HG02981 (cell line): ENCODE results near the gene CASR.

Experiments
- ATAC-seq: cut with Tn5 transposase; IDR thresholded peaks from one replicate; pipeline ENCODE4 v1.9.1; 2021; ENCODE audit warnings: mild to moderate bottlenecking, moderate library complexity; ENCODE audit not compliant: unreplicated experiment

Gene CASR

DNA sequence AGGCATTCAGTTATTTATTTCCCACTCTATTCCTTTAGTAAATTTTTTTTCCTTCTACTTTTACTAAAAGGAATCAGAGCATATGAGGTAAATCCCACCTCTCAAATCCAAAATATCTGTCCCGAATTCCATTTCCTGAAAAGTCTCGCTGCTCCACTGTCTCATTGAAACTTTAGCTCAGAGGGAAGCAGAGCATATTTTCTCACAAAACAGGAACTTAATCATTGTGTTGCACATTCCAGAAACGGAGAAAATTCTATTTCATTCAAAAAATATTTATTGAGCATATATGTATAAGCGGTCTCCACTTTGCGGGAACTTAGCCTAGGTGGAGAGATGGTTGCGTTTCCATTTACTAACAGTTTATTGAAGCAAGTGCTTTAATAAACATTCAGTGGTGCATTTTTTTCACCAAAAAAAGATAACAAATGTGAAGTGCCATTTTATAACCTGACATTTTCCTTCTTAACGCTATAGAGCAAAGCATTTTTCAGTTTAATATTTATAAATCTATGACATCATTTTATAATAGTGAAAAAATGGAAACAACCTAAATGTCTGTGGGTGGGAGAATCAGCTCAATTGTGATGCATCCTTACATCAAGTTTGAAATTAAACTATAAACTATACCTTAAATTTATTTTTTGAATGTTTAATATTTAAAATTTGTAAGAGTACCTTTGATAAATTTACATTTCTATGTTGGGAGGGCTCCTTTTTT, 74.3 kb downstream of the CASR start:
- no peak for ATAC-seq

DNA sequence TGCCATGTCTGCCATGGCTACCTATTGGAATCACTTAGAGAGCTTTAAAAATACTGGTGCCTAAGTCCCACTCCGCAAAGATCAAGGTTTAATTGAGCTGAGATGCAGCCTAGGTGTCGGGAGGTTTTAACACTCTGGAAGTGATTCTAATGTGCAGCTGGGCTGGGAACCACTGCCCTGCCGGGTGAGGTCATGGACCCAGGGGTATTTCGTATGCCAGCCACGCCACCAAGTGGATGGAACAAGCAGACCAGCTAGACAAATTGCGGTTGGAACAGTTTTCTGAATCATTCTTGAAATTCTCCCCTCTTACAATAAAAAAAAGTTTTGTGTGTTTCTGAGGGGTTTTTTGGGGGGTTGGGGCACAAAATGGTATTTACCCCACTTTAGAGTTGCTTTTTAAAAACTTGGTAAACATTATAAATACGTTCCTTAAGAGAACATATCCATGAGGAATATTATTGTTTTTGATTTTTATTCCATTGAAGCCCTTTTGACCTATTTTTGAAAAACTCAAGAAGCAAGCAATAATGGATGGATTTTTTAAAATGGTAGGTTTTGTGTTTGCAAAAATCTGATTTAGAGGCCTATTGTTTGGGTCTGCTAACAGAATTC, 75.4 kb downstream of the CASR start:
- ATAC-seq = peak; percentile 83

DNA sequence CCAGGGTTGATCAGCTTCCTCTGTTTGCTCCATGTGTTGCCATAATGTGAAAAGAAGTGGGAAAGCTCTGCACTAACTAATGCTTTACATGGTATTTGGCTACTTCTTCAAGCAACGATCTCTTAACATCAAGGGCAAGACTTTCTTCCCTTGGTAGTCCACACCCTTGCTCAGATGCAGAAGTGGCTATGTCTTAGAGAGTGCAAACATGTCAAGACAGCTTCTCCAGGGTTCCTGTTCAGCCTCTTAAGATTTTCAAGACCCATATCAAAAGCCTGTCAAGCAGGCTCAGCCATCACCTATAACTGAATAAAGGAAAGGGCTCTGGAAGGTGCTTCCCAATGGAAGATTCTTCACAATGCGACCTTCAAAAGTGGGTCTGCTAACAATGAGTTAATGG, 76.7 kb downstream of the CASR start:
- ATAC-seq = no peak

DNA sequence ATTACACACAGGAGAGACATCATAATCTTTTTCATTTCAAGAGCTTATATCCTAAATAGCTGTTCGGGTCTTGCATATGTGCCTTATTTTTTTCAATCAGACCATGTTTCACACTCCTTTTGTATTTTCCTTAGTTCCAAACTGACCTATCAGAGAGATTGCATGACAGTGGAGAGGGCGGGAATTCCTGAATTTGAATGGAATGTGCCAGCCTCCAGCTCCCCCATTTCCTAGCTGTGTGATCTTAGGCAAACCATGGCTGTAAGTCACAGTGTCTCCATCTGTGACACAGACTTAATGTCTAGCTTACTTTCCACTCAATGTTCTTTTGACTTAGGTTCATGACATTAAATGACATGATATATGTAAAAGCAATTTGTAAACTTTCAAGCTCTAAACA, 79.6 kb downstream of the CASR start:
- ATAC-seq = no peak

- no peak for ATAC-seq
These were observed 80.6 kb downstream of the CASR start for GRCh38 chr3:122263974-122264588.

GRCh38 chr3:122265957-122266356, 82.5 kb downstream of the CASR start:
- no peak for ATAC-seq

DNA sequence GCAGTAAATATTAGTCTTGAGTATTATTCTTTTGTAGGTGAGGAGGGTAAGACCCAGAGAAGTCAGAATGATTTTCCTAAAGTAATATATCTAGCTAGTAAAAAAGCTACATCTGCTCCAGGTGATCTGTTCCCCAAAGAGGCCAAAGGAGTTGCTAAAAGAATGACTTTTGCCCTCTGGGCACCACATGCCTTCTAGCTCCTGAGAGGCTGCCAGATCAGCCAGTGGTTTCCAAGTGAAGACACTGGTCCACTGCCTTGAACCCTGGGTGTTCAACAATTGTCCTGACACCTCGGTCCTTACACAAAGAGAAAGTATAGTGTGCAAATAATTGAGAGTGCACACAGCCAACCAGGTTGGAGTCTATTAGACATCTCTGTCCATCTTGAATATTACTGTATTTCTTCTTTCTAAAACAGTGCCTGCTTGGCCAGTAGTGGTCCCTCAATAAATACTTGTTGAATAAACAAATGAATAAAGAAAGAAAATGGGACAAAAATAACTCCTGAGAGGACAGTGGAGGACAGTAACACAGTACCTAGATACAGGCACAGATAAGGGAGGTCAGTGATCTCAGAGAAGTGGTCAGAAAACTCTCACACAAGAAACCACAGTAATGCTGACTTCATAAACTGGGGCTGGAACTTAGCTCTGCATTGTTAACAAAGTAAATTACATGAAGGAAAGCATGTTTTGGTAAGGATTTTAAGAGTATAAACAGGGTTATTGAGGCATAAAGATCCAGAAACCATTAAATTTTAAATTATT, 85.0 kb downstream of the CASR start:
- peak; percentile 66 for ATAC-seq

- ATAC-seq = no peak
These were observed 85.6 kb downstream of the CASR start for GRCh38 chr3:122269045-122269444.

DNA sequence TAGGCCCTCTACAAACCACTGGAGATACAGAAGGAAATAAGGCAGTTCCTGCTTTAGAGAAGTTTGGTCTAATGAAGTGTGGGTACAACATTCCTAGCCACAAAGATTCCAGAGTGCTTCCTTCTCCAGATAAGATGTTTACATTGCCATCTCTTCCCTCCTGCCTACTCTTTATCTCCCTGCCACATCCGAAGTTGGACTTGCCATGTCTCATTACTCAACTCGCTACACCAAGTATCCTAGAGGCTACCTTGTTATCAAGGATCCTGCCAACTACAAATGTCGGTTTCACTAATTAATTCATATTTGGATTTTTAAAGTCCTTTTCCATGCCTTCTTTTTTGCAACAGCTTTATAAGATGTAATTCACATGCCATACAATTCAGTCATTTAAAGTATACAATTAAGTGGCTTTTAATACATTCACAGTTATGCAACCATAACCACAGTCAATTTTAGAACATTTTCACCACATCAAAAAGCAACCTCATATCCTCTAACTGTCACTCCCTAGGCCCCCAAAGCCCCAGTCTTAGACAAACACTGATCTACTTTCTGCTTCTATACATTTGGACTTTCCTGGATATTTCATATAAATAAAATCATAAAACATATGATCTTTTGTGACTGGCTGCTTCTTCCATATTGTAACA, 87.9 kb downstream of the CASR start:
- ATAC-seq = no peak

- ATAC-seq = no peak
These were observed 89.4 kb downstream of the CASR start for GRCh38 chr3:122272879-122273278.

GRCh38 chr3:122273498-122273897, 90.0 kb downstream of the CASR start:
- ATAC-seq = no peak

DNA sequence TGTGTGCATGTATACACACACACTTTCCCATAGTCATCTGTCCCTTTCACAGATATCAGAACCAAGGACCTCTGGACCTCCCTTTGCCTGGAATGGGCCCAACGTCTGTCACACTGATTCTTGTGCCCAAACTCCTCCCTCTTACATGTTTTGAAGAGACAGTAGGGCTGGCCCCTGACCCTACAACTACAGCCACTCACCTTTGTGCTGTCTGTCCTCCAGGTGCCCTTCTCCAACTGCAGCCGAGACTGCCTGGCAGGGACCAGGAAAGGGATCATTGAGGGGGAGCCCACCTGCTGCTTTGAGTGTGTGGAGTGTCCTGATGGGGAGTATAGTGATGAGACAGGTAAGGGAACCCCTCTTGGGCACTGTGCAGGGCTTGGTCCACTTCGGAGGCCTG, 98.4 kb downstream of the CASR start:
- no peak for ATAC-seq

- ATAC-seq = no peak
These were observed 100.5 kb downstream of the CASR start for GRCh38 chr3:122283796-122284445.

- ATAC-seq = no peak
These were observed 101.0 kb downstream of the CASR start for GRCh38 chr3:122284486-122284885.

GRCh38 chr3:122294359-122294758, 110.9 kb downstream of the CASR start:
- ATAC-seq = no peak

DNA sequence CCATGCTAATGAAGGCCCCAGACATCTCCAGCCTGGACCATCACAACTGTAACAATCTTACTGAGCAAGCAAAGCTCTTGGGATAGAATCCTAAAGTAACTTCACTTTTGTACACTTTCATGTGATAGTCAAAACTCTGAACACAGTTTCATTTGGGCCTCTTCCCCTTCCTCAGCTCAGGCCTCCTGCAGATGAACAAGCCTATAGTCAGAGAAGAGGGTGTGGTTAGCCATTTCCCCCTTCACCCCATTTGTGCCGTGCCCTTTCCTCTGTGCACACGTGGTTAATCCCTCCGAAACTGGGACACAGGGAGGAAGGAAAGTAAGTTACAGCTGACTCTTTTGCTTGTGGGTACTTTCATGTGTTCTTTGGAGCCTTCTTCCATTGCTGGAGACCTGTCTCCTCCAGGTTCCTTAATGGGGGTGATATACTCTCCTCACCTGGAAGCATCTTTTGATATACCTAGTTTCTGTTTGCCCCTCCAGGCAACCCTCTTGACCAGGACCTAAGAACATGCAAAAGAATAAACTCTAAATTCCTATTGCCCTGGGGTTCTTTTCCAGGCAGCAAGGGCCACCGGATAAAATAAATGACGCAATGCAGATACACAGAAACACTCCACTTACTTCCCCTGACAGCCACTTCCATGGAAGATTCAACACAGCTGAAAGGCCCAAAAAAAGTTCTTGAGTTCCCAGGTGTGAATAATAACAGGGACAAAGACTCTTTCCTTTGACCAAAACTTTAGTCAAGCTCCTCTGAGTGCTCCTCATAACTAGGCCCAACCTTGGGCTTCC, 112.0 kb downstream of the CASR start:
- no peak for ATAC-seq

DNA sequence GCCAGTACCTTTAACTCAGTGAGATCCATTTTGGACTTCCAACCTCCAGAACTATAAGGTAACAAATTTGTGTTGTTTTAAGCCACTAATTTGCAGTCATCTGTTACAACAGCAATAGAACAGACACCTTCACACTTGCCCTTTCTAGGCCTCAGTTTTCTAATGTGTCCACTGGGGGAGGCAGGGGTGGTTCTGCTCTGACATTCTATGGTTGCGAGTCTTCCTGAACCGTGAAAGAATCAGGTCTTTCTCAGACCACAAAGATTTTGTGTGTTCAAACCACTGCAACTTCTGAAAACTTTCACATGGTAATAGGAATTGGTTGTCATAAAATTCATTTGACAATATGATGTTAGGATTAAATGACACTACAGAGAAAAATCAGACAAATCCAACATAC, 114.8 kb downstream of the CASR start:
- ATAC-seq = peak; percentile 39

DNA sequence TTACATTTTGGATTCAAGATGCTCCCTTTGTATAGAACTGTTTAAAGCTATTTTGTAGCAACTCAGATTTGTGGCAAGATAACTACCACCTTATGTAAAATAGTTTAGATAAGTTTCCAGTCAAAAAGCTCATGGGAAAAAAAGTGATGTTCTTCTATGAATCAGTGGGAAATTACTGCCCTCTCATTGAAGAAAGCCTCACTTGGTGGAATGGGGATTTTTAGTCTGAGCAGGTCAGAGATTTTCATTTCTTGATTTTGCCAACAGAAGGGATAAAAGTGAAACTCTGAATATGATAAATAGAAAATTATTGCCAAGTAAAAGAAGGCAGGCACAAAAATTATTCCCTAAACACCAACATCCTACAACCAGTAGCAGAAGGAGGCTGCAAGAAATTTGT, 115.7 kb downstream of the CASR start:
- ATAC-seq = no peak

GRCh38 chr3:122299872-122300460, 116.5 kb downstream of the CASR start:
- ATAC-seq = no peak
